T-helper 2 cell treated with Interferon-gamma antibody and Interleukin-4, amounts not matched to agents 100 ng/mL and 5 ng/mL, for 36 hours (primary cell): ENCODE results near the gene CDKN2D. TPM values are rescaled to one million over a fixed set of nuclear protein-coding genes. Genes with fewer than 3 reads are reported as not detected.

ENCODE experiments used
- intact Hi-C: fragments of 100-400 bp; cut with micrococcal nuclease; formaldehyde crosslinking; loops from one replicate; pipeline ENCODE4 v1.15.1; 2023
- total RNA-seq: library from RNA; stranded (reverse); gene quantifications from 2 replicates; pipeline ENCODE4 v1.2.3, GENCODE V29; 2022

Gene CDKN2D
- total RNA-seq, 1 donor from 2014 or later = 55.1 TPM

DNA sequence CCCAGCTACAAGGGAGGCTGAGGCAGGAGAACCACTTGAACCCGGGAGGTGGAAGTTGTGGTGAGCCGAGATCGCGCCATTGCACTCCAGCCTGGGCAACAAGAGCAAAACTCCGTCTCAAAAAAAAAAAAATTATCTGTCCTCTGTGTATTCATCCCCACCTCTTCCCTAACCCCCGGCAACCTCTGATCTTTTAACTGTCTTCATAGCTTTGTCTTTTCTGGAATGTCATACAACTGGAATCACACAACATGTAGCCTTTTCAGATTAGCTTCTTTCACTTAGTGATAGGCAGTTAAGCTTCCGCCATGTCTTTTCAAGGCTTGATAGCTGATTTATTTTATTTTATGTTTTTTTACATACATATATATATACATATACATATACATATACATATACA lies 43.1 kb downstream of the CDKN2D start:
- intact Hi-C loops = no loop called here

DNA sequence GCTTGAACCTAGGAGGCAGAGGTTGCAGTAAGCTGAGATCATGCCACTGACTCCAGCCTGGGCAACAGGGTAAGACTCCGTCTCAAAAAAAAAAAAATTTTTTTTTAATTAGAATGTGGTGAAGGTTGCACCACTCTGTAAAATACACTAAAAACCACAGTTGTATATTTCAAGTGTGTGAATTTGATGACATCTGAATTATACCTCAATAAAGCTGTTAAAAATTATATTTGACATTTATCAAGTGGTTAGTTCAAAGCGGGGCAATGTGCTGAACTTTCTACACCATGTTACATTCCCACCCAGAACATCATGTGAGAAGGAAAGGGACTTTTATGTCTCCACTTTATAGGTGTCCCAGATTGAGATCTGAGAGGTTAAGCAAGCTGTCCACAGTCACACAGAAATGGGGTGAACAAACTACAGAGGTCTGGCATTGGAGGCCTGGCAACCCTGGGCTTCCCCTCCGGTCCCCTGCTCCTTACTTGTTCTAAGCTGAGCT lies 45.6 kb downstream of the CDKN2D start:
- intact Hi-C loops = no loop called here

DNA sequence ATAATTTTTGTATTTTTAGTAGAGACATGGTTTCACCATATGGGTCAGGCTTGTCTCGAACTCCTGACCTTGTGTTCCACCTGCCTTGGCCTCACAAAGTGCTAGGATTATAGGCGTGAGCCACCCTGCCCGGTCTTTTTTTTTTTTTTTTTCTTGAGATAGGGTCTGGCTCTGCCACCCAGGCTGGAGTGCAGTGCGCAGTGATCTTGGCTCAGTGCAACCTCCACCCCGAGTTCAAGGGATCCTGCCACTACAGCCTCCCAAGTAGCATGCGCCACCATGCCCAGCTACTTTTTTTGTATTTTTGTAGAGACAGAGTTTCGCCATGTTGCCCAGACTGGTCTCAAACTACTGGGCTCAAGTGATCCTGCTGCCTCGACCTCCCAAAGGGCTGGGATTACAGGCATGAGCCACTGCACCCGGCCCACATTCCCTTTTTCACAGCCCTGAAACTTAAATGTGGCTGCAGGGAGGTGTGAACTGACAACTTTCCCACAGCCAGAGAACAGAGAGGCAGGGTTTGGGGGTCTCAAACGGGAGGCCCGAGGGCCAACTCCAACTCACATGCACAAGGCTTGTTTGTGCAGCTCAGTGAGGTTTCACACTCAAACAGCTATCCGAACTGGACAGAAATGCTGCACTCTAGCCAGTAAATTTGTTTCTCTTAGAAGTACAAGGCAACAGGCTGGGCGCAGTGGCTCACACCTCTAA lies 47.2 kb downstream of the CDKN2D start:
- intact Hi-C loops = no loop called here

DNA sequence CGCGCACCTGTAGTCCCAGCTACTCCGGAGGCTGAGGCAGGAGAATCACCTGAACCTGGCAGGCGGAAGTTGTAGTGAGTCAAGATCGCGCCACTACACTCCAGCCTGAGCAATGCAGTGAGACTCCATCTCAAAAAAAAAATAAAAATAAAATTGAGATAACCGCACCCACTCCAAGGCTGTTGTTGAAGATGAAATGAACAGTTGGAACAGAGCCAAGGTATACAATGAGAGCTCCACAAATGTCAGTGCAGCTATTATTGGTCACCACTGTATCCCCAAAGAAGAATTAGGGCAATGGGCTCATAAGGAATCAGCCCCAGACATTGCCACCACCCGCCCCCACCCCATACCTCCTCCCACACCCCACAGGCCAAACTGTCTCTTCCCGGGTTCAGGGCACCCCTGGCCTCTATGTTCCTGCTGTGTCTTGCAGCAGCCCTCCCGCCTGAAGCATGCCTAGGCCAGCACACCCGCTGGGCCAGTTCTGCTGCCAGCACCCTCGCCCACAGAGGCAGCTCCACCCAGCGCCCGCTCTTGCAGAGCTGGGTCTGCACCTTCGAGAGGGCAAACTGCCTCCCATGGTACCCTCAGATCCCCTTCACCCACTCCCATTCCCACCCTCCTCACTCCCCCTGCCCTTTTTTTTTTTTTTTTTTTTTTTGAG lies 48.0 kb downstream of the CDKN2D start:
- intact Hi-C loops = no loop called here

DNA sequence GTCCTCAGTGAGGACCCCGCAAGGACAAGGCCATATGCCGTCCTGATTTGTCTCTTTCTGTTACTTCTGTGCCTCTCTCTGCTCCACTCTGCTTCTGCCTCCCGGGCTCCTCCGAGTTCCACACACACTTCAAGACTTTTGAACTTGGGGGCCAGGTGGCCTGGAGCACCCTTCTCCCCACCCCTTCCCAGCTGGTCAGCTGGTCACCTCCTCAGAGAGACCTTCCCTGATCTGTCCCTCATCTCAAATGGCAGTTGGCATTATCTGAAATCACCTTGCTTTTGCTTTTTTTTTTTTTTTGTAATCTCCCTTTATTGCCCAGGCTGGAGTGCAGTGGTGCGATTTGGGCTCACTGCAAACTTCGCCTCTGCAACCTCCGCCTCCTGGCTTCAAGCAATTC lies 49.4 kb downstream of the CDKN2D start:
- intact Hi-C loops = no loop called here

DNA sequence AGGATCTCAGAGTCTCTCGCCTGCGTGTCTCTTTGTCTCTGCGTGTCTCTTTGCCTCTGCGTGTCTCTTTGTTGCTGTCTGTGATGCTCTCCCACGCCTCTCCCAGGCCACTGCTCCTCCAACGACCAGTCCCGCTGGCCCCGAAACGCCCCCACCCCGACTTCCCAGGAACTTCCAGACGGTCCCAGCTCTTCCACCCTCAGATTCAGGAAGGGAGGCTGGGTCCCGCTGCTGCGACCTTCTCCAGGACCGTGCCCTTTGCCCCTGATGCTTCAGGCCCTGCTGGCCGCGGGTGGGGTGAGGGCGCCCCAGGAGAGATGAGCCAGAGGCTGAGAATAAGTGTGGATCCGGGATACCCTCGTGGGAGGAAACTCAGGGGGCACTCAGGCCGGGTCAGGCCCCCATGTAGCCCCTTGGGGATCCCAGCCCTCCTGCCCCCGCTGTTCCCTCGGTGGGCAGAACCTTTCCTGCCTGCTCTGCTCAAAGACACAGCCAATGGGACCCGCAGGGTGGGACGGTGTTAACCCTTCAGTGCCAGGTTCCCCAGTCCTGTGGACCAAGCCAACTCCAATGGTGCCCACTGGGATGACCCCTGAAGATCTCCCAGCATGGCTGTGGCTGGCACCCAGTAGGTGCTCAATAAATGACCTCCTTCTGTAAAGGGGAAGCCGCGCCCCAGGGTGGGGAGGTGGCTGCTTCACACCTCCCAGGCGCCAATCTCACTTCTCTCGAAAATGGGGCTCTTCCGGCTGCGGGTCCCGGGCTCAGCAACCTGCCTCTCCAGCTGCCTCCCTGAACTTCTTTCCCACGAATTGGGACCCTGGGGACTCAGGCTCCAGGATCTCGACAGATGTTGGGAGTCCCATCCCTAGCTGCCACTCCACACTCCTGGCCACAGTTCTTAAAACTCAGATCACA lies 50.1 kb downstream of the CDKN2D start:
- intact Hi-C loops = no loop called here

DNA sequence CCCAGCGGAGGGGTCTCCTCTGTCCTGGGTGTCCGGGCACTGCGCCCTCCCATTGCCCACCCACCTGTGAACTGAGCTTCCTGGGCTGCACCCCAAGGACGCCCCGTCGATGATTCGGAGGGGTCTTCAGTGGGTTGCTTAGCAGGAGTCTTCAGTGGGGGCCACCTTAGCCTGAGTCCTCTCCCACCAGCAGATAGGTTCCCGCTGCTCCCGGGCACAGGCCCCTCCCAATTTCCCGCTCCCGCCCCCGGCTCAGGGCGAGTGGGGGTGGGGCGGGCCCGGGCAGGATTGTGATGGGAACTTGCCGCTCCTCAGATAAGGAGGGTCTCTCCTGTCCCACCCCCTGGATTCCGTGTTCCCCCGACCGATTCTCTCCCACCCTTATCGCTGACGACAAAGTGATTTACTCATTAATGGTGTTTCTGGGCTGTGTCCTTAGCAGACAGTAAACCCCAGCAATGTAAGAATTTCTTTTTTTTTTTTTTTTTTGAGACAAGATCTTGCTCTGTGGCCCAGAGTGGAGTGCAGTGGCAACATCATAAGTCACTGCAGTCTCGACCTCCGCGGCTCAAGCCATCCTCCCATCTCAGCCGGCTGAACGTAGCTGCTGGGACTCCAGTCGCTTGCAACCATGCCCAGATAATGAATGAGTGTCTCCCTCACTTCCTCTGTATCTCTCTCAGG lies 50.9 kb downstream of the CDKN2D start:
- intact Hi-C loops = no loop called here

DNA sequence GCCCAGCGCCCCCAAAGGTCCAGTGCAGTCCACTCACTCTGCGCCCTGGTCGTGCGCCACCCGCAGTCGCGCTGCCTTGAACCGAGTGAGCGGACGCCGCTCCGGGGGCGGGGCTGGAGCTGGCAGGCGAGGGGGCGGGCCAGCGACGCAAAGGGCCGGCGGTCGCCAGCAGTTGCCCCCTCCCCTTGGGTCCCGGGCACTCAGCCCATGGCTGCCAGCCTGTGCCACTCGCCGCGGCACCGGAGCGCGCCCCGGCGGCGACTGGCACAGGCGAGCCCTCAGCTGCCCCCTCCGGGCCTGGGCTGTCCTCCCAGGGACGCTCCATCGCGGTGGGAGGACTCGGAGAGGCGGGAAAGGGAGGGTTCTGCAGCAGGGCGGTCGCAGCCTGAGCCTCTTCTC lies 51.4 kb downstream of the CDKN2D start, which contains the start of gene S1PR5:
Gene S1PR5, minus strand, starts transcription at position 87 of the 399 bp plus-strand sequence. CDS start 2,436 bp downstream, outside the sequence.
- intact Hi-C loops = no loop called here

DNA sequence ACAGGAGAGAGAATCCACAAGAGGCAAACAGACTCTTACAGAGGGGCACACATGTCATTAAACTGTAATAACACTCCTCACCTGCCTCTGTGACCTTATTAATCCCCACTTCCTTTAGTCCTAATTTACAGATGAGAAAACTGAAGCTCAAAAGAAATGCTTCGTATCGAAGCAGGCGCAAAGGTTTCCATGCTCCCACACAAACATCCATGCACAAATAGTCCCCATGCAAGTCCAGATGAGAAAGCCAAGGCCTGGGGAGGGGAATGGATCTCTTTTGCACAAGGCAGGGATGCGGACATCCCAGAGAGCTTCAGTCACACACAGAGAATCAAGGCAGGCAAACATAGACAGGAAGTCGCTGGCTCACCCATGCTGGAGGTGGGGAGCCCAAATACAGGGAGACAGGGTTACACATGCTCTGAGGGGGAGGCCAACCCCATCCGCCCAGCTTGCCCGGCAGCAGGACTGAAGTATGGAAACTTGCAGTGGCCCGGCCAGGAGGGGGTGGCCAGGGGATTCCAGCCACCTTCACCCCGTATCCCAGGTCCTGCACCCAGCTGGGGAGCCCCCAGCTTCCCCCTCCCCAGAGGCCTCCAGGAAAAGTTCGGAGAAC lies 52.0 kb downstream of the CDKN2D start:
- intact Hi-C loops = no loop called here

Other genes with a start within 250 kb of the CDKN2D start
- 78.0 and 81.8 TPM in 2 replicates for gene RAVER1, start 235.4 kb downstream of the CDKN2D start, total RNA-seq
- 183 and 185 TPM in 2 replicates for gene ICAM3, start 229.4 kb downstream of the CDKN2D start, total RNA-seq
- 250 and 257 TPM in 2 replicates for gene TYK2, start 188.4 kb downstream of the CDKN2D start, total RNA-seq
- gene CDC37, start 165.4 kb downstream of the CDKN2D start, total RNA-seq = 201 and 202 TPM in 2 replicates
- gene PDE4A, start 148.4 kb downstream of the CDKN2D start, total RNA-seq = 61.2 and 64.9 TPM in 2 replicates
- gene KEAP1, start 65.6 kb downstream of the CDKN2D start, total RNA-seq = 88.7 and 98.7 TPM in 2 replicates
- gene S1PR5, start 51.5 kb downstream of the CDKN2D start, total RNA-seq = not detected in 2 replicates
- gene ATG4D, start 25.1 kb downstream of the CDKN2D start, total RNA-seq = 36.5 and 40.6 TPM in 2 replicates
- gene KRI1, start 3.0 kb downstream of the CDKN2D start, total RNA-seq = 56.2 and 61.4 TPM in 2 replicates
- not detected in 2 replicates for gene AP1M2, start 18.3 kb upstream of the CDKN2D start, total RNA-seq
- gene SLC44A2, start 56.6 kb upstream of the CDKN2D start, total RNA-seq = 129 and 139 TPM in 2 replicates
- gene ILF3, start 85.4 kb upstream of the CDKN2D start, total RNA-seq = 420 and 439 TPM in 2 replicates
- 52.4 and 53.7 TPM in 2 replicates for gene QTRT1, start 132.5 kb upstream of the CDKN2D start, total RNA-seq
- 264 and 273 TPM in 2 replicates for gene DNM2, start 149.1 kb upstream of the CDKN2D start, total RNA-seq